Stimulated activated CD4-positive, alpha-beta T cell treated with anti-CD3 and anti-CD28 coated beads, Interleukin-1b, Interleukin-23, amount 100 ng/mL, for 4 hours (primary cell): Measurements from ENCODE around the gene DICER1.
A peak's percentile ranks its signal among the peaks of the same experiment; 100 is the strongest.
"Not testable (repeated sequence)": the region's sequence is repeated elsewhere in the genome, so short reads cannot be mapped to it uniquely, and the experiment has no call there.

Source experiments
- DNase-seq, 2 donors: peaks; one replicate each; pipeline ENCODE4 v3.0.0-alpha.2; 2020; ENCODE audit warnings: low read depth in 2 of 2

DICER1 gene

GRCh38 chr14:95184413-95184790 is 27.1 kb upstream of the DICER1 start:
- DNase-seq: no peak

- no peak for DNase-seq
Measured at GRCh38 chr14:95183532-95184412, 26.4 kb upstream of the DICER1 start.

- no peak for DNase-seq
Measured at GRCh38 chr14:95183082-95183481, 25.8 kb upstream of the DICER1 start.

- DNase-seq: no peak
Measured at GRCh38 chr14:95182379-95182778, 25.1 kb upstream of the DICER1 start.

GRCh38 chr14:95180966-95181741 is 23.8 kb upstream of the DICER1 start:
- no peak for DNase-seq

- DNase-seq: not testable (repeated sequence)
Measured at GRCh38 chr14:95175670-95176069, 18.3 kb upstream of the DICER1 start.

GRCh38 chr14:95174184-95174792 is 17.0 kb upstream of the DICER1 start:
- no peak for DNase-seq

GRCh38 chr14:95173518-95173917 is 16.2 kb upstream of the DICER1 start:
- no peak for DNase-seq

GRCh38 chr14:95167177-95167576 is 9.8 kb upstream of the DICER1 start:
- no peak for DNase-seq

- no peak for DNase-seq
Measured at GRCh38 chr14:95165517-95165916, 8.2 kb upstream of the DICER1 start.

- no peak for DNase-seq
Measured at GRCh38 chr14:95164506-95164905, 7.2 kb upstream of the DICER1 start.

- DNase-seq: no peak
Measured at GRCh38 chr14:95163666-95164065, 6.3 kb upstream of the DICER1 start.

- DNase-seq: no peak
Measured at GRCh38 chr14:95163132-95163531, 5.8 kb upstream of the DICER1 start.

GRCh38 chr14:95162641-95163040 is 5.3 kb upstream of the DICER1 start:
- DNase-seq: no peak

GRCh38 chr14:95157048-95157326 is 342 bp downstream of the DICER1 start:
- DNase-seq: no peak

GRCh38 chr14:95156161-95157047 is 925 bp downstream of the DICER1 start:
- DNase-seq: peak; percentile 8 to 32

GRCh38 chr14:95155045-95155444 is 2.3 kb downstream of the DICER1 start:
- DNase-seq: no peak

GRCh38 chr14:95153866-95154265 is 3.5 kb downstream of the DICER1 start:
- no peak for DNase-seq

- DNase-seq: no peak
Measured at GRCh38 chr14:95151561-95151960, 5.8 kb downstream of the DICER1 start.

GRCh38 chr14:95150910-95151309 is 6.4 kb downstream of the DICER1 start:
- no peak for DNase-seq

GRCh38 chr14:95149441-95149840 is 7.9 kb downstream of the DICER1 start:
- no peak for DNase-seq

- no peak for DNase-seq
Measured at GRCh38 chr14:95147597-95147996, 9.7 kb downstream of the DICER1 start.
